ENCODE results near the gene TCF20.

The TCF20 gene

GRCh38 chr22:42269432-42270175 lies 849 bp downstream of the TCF20 start:
- DNase-seq, result peak; percentile 55
- in situ Hi-C loops (cut with MboI; ENCODE audit: low pct_unique_long_range_greater_than_20kb, low sequenced_read_pairs), result no loop called here

GRCh38 chr22:42268852-42269410 lies 1.5 kb downstream of the TCF20 start:
- no peak for DNase-seq
- in situ Hi-C loops (cut with MboI; ENCODE audit: low pct_unique_long_range_greater_than_20kb, low sequenced_read_pairs), result no loop called here

DNA sequence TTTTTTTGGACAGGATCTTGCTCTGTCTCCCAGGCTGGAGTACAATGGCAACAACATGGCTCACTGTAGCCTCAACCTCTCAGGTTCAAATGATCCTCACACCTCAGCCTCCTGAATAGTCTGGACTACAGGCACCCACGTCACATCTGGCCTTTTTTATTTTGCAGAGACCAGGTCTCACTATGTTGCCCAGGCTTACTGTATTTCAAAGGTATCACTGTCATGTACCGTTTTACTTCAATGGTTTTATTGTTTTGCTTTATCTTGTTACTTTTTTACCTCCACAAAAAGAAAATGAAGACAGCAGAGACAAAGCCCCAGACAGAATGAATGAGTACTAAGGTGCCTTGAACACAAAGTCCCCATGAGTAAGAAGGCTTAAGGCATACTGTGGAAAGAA lies 5.1 kb downstream of the TCF20 start:
- DNase-seq, result no peak
- in situ Hi-C loops (cut with MboI; ENCODE audit: low pct_unique_long_range_greater_than_20kb, low sequenced_read_pairs), result no loop called here

GRCh38 chr22:42263944-42264343 lies 6.5 kb downstream of the TCF20 start:
- DNase-seq, result no peak
- in situ Hi-C loops (cut with MboI; ENCODE audit: low pct_unique_long_range_greater_than_20kb, low sequenced_read_pairs), result no loop called here

- peak; percentile 56 for DNase-seq
- in situ Hi-C loops (cut with MboI; ENCODE audit: low pct_unique_long_range_greater_than_20kb, low sequenced_read_pairs), result no loop called here
These were observed 7.5 kb downstream of the TCF20 start for GRCh38 chr22:42262964-42263363.

GRCh38 chr22:42261296-42261695 lies 9.2 kb downstream of the TCF20 start:
- in situ Hi-C loops (cut with MboI; ENCODE audit: low pct_unique_long_range_greater_than_20kb, low sequenced_read_pairs), result no loop called here
- DNase-seq, result no peak

DNA sequence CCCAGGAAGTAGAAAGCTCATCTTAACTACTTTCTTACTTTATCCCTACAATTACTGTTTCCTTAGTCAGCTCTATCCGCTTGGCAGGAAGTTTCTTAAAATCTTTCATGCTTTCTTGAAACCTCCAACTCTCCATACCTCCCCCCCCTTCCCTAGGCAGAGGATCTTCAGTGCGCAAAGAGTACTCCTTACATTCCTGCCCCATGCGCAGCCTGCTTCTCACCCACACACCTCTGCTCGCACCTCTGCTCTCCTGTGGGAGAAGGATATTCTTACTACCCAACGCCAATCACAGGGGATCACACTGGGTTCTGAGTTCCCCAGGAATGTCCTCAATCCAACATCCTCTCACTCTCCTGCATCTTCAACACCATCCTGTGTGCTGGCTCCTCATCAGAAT lies 12.3 kb downstream of the TCF20 start:
- DNase-seq, result no peak
- in situ Hi-C loops (cut with MboI; ENCODE audit: low pct_unique_long_range_greater_than_20kb, low sequenced_read_pairs), result no loop called here

GRCh38 chr22:42257386-42257785 lies 13.1 kb downstream of the TCF20 start:
- no peak for DNase-seq
- in situ Hi-C loops (cut with MboI; ENCODE audit: low pct_unique_long_range_greater_than_20kb, low sequenced_read_pairs), result no loop called here

DNA sequence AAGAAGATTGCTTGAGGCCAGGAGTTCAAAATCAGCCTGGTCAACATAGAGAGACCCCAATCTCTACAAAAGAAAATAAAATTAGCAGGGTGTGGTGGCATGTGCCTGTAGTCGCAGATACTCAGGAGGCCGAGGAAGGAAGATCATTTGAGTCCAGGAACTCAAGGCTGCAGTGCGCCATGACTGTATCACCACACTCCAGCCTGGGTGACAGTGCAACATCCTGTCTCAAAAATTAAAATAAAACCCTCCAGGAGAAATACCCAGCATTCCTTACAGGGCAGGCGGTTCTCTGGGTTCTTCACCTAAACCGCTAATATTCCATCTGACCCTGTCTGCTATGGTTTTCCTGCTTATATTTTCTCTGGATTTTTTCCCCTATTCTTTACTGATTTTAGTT lies 13.5 kb downstream of the TCF20 start:
- in situ Hi-C loops (cut with MboI; ENCODE audit: low pct_unique_long_range_greater_than_20kb, low sequenced_read_pairs), result no loop called here

GRCh38 chr22:42256220-42256619 lies 14.2 kb downstream of the TCF20 start:
- no peak for DNase-seq
- in situ Hi-C loops (cut with MboI; ENCODE audit: low pct_unique_long_range_greater_than_20kb, low sequenced_read_pairs), result no loop called here

More for the DNA sequence above, 13.5 kb downstream of the TCF20 start:
- DNase-seq, result no peak

DNA sequence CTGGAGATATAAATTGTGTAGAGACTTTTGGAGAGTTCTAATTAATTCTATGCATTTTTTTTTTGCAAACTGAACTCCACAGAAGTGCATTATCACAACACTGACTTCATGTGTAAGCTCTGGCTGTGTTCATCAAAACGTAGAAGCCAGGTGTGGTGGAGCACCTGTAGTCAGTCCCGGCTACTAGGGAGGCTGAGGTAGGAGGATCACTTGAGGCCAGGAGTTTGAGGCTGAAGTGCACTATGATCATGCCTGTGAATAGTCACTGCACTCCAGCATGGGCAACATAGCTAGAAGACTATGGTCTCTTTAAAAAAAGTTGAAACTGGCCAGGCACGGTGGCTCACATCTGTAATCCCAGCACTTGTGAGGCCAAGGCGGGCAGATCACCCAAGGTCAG lies 20.6 kb downstream of the TCF20 start:
- DNase-seq, result no peak
- in situ Hi-C loops (cut with MboI; ENCODE audit: low pct_unique_long_range_greater_than_20kb, low sequenced_read_pairs), result no loop called here

- in situ Hi-C loops (cut with MboI; ENCODE audit: low pct_unique_long_range_greater_than_20kb, low sequenced_read_pairs), result no loop called here
- no peak for DNase-seq
These were observed 21.5 kb downstream of the TCF20 start for GRCh38 chr22:42248995-42249394.

DNA sequence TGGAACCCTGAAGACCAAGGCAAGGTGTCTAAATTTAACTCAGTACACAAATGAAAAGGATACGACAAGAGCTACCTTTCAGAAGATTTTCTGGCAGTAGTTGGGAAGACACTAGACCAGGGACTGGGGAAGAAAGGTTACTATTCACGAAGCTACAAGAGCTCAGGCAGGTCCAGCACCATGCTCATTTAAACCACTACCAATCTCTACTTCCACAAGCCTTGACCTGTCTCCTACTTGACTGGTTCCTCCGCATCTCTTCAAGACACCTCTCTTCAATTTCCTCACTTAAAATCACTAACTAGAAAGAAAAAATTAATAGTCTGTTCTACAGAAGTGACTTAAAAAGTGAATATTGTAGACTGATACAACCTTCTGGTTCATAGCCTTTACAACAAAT lies 22.9 kb downstream of the TCF20 start:
- DNase-seq, result no peak
- in situ Hi-C loops (cut with MboI; ENCODE audit: low pct_unique_long_range_greater_than_20kb, low sequenced_read_pairs), result no loop called here

DNA sequence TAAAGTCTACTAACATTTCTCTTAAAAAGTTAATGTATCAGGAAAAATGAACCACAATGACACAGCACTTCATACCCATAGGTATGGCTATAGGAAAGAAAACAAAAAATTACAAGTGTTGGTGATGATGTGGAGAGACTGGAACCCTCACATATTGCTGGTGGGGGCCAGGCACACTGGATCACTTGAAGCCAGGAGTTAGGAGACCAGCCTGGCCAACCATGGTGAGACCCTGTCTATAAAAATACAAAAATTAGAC lies 26.7 kb downstream of the TCF20 start:
- in situ Hi-C loops (cut with MboI; ENCODE audit: low pct_unique_long_range_greater_than_20kb, low sequenced_read_pairs), result no loop called here
- DNase-seq, result no peak

GRCh38 chr22:42236848-42237247 lies 33.6 kb downstream of the TCF20 start:
- in situ Hi-C loops (cut with MboI; ENCODE audit: low pct_unique_long_range_greater_than_20kb, low sequenced_read_pairs), result no loop called here

GRCh38 chr22:42236268-42236667 lies 34.2 kb downstream of the TCF20 start:
- DNase-seq, result no peak

More at GRCh38 chr22:42236848-42237247, 33.6 kb downstream of the TCF20 start:
- no peak for DNase-seq

GRCh38 chr22:42233879-42234278 lies 36.6 kb downstream of the TCF20 start:
- in situ Hi-C loops (cut with MboI; ENCODE audit: low pct_unique_long_range_greater_than_20kb, low sequenced_read_pairs), result no loop called here

More at GRCh38 chr22:42236268-42236667, 34.2 kb downstream of the TCF20 start:
- in situ Hi-C loops (cut with MboI; ENCODE audit: low pct_unique_long_range_greater_than_20kb, low sequenced_read_pairs), result no loop called here

DNA sequence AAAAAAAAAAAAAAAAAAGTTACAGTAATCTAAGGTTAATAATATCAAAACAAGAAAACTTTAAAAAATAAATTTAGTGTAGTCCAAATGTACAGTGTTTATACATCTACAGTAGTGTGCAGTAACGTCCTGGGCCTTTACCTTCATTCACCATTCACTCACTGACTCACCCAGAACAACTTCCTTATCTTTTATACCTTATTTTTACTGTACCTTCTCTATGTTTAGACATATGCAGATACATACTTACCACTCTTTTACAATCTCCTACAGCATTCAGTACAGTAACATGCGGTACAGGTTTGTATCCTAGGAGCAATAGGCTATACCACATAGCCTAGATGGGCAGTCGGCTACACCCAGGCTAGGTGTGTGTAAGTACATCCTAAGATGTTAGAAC lies 38.5 kb downstream of the TCF20 start:
- DNase-seq, result no peak
- in situ Hi-C loops (cut with MboI; ENCODE audit: low pct_unique_long_range_greater_than_20kb, low sequenced_read_pairs), result no loop called here

More at GRCh38 chr22:42233879-42234278, 36.6 kb downstream of the TCF20 start:
- no peak for DNase-seq

- in situ Hi-C loops (cut with MboI; ENCODE audit: low pct_unique_long_range_greater_than_20kb, low sequenced_read_pairs), result no loop called here
- DNase-seq, result no peak
These were observed 40.9 kb downstream of the TCF20 start for GRCh38 chr22:42229455-42230149.

GRCh38 chr22:42228483-42228882 lies 42.0 kb downstream of the TCF20 start:
- no peak for DNase-seq
- in situ Hi-C loops (cut with MboI; ENCODE audit: low pct_unique_long_range_greater_than_20kb, low sequenced_read_pairs), result no loop called here

GRCh38 chr22:42227435-42227834 lies 43.0 kb downstream of the TCF20 start:
- in situ Hi-C loops (cut with MboI; ENCODE audit: low pct_unique_long_range_greater_than_20kb, low sequenced_read_pairs), result no loop called here
- DNase-seq, result no peak
